ENCODE results near the gene S100Z. TPM values are rescaled to one million over a fixed set of nuclear protein-coding genes. Genes with fewer than 3 reads are reported as not detected.

Gene S100Z
- total and polyA plus RNA-seq, 9 of the 15 experiments (the other 6 are each of a cell fraction or from before 2014, with no cell fraction given): 0.15 to 0.42 (median 0.20) TPM; not detected in 6

DNA sequence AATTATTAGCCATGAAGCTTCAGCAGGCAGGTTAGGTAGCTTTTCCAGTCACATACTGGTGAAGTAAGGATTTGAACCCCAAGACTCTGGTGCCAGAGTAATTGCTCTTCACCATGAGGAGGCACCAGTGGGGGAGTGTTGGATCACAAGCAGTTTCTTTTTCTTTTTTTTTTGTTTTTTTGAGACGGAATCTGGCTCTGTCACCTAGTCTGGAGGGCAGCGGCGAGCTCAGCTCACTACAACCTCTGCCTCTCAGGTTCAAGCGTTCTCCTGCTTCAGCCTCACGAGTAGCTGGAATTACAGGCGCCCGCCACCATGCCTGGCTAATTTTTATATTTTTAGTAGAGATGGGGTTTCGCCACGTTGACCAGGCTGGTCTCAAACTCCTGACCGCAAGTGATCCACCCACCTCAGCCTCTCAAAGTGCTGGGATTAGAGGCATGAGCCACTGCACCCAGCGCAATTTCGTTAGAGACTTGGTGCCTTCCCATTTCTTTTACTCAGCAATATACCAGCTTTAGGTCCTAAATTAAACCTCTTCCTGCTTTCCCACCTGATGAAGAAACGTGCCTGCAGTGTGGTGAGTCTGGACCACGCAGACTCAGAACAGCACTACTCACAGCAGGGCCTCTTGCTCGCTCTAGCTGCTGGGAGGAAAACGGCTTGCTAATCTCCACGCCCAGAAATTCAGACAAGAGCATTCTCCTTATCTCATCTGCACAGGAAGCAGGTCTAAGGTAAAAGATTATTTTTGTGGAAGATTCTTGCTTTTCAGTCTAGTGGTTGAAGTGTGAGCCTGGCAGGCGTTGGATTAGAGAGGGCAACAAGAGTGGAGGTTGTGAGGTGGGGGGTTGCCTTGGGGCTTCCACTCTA is at the start of gene S100Z (continued):
- TF ChIP-seq, protein P1, sequence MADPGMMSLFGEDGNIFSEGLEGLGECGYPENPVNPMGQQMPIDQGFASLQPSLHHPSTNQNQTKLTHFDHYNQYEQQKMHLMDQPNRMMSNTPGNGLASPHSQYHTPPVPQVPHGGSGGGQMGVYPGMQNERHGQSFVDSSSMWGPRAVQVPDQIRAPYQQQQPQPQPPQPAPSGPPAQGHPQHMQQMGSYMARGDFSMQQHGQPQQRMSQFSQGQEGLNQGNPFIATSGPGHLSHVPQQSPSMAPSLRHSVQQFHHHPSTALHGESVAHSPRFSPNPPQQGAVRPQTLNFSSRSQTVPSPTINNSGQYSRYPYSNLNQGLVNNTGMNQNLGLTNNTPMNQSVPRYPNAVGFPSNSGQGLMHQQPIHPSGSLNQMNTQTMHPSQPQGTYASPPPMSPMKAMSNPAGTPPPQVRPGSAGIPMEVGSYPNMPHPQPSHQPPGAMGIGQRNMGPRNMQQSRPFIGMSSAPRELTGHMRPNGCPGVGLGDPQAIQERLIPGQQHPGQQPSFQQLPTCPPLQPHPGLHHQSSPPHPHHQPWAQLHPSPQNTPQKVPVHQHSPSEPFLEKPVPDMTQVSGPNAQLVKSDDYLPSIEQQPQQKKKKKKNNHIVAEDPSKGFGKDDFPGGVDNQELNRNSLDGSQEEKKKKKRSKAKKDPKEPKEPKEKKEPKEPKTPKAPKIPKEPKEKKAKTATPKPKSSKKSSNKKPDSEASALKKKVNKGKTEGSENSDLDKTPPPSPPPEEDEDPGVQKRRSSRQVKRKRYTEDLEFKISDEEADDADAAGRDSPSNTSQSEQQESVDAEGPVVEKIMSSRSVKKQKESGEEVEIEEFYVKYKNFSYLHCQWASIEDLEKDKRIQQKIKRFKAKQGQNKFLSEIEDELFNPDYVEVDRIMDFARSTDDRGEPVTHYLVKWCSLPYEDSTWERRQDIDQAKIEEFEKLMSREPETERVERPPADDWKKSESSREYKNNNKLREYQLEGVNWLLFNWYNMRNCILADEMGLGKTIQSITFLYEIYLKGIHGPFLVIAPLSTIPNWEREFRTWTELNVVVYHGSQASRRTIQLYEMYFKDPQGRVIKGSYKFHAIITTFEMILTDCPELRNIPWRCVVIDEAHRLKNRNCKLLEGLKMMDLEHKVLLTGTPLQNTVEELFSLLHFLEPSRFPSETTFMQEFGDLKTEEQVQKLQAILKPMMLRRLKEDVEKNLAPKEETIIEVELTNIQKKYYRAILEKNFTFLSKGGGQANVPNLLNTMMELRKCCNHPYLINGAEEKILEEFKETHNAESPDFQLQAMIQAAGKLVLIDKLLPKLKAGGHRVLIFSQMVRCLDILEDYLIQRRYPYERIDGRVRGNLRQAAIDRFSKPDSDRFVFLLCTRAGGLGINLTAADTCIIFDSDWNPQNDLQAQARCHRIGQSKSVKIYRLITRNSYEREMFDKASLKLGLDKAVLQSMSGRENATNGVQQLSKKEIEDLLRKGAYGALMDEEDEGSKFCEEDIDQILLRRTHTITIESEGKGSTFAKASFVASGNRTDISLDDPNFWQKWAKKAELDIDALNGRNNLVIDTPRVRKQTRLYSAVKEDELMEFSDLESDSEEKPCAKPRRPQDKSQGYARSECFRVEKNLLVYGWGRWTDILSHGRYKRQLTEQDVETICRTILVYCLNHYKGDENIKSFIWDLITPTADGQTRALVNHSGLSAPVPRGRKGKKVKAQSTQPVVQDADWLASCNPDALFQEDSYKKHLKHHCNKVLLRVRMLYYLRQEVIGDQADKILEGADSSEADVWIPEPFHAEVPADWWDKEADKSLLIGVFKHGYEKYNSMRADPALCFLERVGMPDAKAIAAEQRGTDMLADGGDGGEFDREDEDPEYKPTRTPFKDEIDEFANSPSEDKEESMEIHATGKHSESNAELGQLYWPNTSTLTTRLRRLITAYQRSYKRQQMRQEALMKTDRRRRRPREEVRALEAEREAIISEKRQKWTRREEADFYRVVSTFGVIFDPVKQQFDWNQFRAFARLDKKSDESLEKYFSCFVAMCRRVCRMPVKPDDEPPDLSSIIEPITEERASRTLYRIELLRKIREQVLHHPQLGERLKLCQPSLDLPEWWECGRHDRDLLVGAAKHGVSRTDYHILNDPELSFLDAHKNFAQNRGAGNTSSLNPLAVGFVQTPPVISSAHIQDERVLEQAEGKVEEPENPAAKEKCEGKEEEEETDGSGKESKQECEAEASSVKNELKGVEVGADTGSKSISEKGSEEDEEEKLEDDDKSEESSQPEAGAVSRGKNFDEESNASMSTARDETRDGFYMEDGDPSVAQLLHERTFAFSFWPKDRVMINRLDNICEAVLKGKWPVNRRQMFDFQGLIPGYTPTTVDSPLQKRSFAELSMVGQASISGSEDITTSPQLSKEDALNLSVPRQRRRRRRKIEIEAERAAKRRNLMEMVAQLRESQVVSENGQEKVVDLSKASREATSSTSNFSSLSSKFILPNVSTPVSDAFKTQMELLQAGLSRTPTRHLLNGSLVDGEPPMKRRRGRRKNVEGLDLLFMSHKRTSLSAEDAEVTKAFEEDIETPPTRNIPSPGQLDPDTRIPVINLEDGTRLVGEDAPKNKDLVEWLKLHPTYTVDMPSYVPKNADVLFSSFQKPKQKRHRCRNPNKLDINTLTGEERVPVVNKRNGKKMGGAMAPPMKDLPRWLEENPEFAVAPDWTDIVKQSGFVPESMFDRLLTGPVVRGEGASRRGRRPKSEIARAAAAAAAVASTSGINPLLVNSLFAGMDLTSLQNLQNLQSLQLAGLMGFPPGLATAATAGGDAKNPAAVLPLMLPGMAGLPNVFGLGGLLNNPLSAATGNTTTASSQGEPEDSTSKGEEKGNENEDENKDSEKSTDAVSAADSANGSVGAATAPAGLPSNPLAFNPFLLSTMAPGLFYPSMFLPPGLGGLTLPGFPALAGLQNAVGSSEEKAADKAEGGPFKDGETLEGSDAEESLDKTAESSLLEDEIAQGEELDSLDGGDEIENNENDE (IDR thresholded peaks at IDR 0.05; ENCODE audit: low read depth, low read length): no peak
- no peak for TF ChIP-seq GABPB2 (CRISPR knock-in tag; conservative IDR thresholded peaks at IDR 0.05)
- TF ChIP-seq HCFC1 (IDR thresholded peaks at IDR 0.05; ENCODE audit: low read depth, low read length): no peak
- no peak; the same call in 1 of the 2 replicates for TF ChIP-seq GATAD2B (IDR thresholded peaks at IDR 0.05; ENCODE audit: borderline replicate concordance)
- no peak for TF ChIP-seq PTTG1 (tag; IDR thresholded peaks at IDR 0.05; ENCODE audit: low read depth)
- no peak for TF ChIP-seq OTX1 (CRISPR knock-in tag; IDR thresholded peaks at IDR 0.05)
- TF ChIP-seq ZNF785 (CRISPR knock-in tag; IDR thresholded peaks at IDR 0.05): no peak
- TF ChIP-seq, protein P2, sequence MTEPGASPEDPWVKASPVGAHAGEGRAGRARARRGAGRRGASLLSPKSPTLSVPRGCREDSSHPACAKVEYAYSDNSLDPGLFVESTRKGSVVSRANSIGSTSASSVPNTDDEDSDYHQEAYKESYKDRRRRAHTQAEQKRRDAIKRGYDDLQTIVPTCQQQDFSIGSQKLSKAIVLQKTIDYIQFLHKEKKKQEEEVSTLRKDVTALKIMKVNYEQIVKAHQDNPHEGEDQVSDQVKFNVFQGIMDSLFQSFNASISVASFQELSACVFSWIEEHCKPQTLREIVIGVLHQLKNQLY (CRISPR knock-in tag; conservative IDR thresholded peaks at IDR 0.05): no peak
- TF ChIP-seq, protein P3, sequence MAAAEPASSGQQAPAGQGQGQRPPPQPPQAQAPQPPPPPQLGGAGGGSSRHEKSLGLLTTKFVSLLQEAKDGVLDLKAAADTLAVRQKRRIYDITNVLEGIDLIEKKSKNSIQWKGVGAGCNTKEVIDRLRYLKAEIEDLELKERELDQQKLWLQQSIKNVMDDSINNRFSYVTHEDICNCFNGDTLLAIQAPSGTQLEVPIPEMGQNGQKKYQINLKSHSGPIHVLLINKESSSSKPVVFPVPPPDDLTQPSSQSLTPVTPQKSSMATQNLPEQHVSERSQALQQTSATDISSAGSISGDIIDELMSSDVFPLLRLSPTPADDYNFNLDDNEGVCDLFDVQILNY (CRISPR knock-in tag; IDR thresholded peaks at IDR 0.05): no peak
- peak; percentile 62; the same call in 1 of the 2 replicates for TF ChIP-seq SUPT5H (IDR thresholded peaks at IDR 0.05)
- TF ChIP-seq ILK (tag; IDR thresholded peaks at IDR 0.05; ENCODE audit: borderline replicate concordance, low read depth): no peak
- peak; percentile 99 for TF ChIP-seq CBFA2T3 (IDR thresholded peaks at IDR 0.05)
- no peak for TF ChIP-seq RFX5 (IDR thresholded peaks at IDR 0.05; ENCODE audit: low read depth, low read length)
- TF ChIP-seq ZNF282 (CRISPR knock-in tag; IDR thresholded peaks at IDR 0.05): no peak
- peak; percentile 72 for TF ChIP-seq KHSRP (IDR thresholded peaks at IDR 0.05)
- TF ChIP-seq HDGF (IDR thresholded peaks at IDR 0.05): no peak
- TF ChIP-seq PPARD (CRISPR knock-in tag; IDR thresholded peaks at IDR 0.05): no peak
